Neural crest cell (in vitro differentiated cells): ENCODE data around the gene MSN. TPM values are rescaled to one million over a fixed set of nuclear protein-coding genes. Genes with fewer than 3 reads are reported as not detected.

Source experiments
- DNase-seq: peaks from one replicate; pipeline ENCODE4 v3.0.0; 2021; ENCODE audit warnings: low read depth, mixed read lengths, low spot score
- H3K27ac Mint-ChIP-seq: one replicate; pipeline ENCODE4 v1.8.0; 2021; ENCODE audit warnings: mild to moderate bottlenecking, mixed read lengths; ENCODE audit not compliant: unreplicated experiment
- H3K27me3 Mint-ChIP-seq: 2 replicates; pipeline ENCODE4 v1.8.0; 2021; ENCODE audit warnings: low read depth, mild to moderate bottlenecking, mixed read lengths
- H3K36me3 Mint-ChIP-seq: 2 replicates; pipeline ENCODE4 v1.8.0; 2021; ENCODE audit warnings: low read depth, mild to moderate bottlenecking, mixed read lengths
- H3K4me1 Mint-ChIP-seq: 2 replicates; pipeline ENCODE4 v1.8.0; 2021; ENCODE audit warnings: mixed read lengths
- H3K4me3 Mint-ChIP-seq: one replicate; pipeline ENCODE4 v1.8.0; 2021; ENCODE audit warnings: mild to moderate bottlenecking, mixed read lengths
- H3K9me3 Mint-ChIP-seq: 2 replicates; pipeline ENCODE4 v1.8.0; 2021; ENCODE audit warnings: mixed read lengths
- total RNA-seq: library from RNA; stranded (reverse); gene quantifications from 2 replicates; pipeline ENCODE4 v1.2.1, GENCODE V29; 2021
- TF ChIP-seq, protein P1 (sequence below): fragments of 200-600 bp; sonication (generic); conservative IDR thresholded peaks from 2 replicates; pipeline ENCODE4 v1.5.0; 2021; ENCODE audit warnings: antibody characterized with exemption, mild to moderate bottlenecking

The MSN gene
- total RNA-seq, 1 donor from 2014 or later, result 184 TPM

DNA sequence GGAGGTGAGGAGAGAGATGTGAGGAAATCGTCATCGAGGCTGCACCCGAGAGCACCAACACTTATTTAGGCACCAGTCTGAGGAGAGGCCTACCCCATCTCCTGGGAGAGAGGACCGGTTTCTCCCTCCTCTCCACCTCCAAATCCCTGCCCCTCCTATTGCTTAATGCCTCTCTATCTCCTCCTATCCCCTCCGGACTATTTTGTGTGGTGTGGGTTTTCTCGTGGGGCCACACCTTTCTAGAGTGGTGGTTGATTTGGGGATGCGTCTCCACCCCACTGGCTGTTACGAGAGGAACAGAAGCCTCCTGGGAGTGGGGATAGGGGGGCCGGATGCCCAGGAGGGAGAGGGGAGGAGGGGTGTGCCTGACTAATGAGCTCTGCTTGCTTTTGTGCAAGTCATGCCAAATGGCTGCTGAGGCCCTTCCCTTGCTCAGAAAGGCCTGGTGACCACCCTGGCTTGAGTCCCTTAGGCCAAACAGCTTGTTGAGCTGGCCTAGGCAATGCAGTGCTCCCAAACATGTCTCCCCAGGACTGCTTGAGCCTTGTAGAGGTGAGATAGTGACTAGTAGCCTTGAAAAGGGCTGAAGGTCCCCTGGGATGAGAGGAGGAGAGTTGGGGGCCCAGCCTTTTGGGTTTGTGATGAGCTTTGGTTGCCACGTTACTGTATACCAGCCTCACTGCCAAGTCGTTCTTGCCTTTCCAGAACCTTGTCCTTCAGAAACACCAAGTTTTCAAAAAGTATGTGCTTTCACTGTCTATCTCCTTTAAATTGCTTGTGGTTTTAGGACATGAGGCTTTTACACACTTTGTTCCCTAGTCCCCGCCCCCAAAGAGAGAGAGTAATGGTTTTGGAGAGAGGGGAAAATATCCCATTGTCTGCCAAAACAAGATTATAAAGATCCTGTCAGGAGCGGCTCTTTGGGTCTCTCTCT, 1.2 kb downstream of the MSN start:
- peak overlapping the region; percentile 99 for H3K27ac Mint-ChIP-seq
- H3K4me1 Mint-ChIP-seq, result peaks cover 44% of the 10 kb centered on the region
- TF ChIP-seq, protein P1, sequence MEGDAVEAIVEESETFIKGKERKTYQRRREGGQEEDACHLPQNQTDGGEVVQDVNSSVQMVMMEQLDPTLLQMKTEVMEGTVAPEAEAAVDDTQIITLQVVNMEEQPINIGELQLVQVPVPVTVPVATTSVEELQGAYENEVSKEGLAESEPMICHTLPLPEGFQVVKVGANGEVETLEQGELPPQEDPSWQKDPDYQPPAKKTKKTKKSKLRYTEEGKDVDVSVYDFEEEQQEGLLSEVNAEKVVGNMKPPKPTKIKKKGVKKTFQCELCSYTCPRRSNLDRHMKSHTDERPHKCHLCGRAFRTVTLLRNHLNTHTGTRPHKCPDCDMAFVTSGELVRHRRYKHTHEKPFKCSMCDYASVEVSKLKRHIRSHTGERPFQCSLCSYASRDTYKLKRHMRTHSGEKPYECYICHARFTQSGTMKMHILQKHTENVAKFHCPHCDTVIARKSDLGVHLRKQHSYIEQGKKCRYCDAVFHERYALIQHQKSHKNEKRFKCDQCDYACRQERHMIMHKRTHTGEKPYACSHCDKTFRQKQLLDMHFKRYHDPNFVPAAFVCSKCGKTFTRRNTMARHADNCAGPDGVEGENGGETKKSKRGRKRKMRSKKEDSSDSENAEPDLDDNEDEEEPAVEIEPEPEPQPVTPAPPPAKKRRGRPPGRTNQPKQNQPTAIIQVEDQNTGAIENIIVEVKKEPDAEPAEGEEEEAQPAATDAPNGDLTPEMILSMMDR, result no peak
- peaks cover 11% of the 10 kb centered on the region for H3K36me3 Mint-ChIP-seq
- H3K4me3 Mint-ChIP-seq, result peak overlapping the region; percentile 90
- H3K9me3 Mint-ChIP-seq, result no peaks in the 10 kb centered on the region
- DNase-seq, result peak; percentile 2
- no peaks in the 10 kb centered on the region for H3K27me3 Mint-ChIP-seq

- no peaks in the 10 kb centered on the region for H3K27me3 Mint-ChIP-seq
- DNase-seq, result no peak
- TF ChIP-seq, protein P1, result no peak
- peaks cover 15% of the 10 kb centered on the region for H3K36me3 Mint-ChIP-seq
- peaks cover 4% of the 10 kb centered on the region for H3K9me3 Mint-ChIP-seq
- peaks cover 52% of the 10 kb centered on the region for H3K4me1 Mint-ChIP-seq
- no peak overlapping the region for H3K27ac Mint-ChIP-seq
- H3K4me3 Mint-ChIP-seq, result peak overlapping the region; percentile 49
Measured at GRCh38 chrX:65671286-65671685, 3.8 kb downstream of the MSN start.

DNA sequence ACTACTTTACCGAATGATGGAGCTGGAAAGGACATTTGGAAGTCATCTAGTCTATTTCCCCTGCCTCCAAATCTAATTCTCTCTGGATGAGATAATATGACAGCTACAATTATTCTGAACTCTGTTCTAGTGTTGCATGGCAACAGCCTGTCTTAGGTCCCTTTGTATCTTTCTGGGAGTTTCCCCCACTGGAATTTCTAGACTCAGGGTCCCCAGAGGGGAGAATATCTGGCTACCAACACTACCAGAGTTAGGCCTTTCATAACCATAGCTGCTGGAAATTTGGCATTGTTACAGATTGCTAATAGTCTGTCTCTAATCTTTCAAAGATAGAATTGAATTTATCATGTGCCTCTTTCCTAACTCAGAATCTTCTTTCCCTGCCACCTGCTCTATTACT, 4.5 kb downstream of the MSN start:
- Mint-ChIP-seq H3K4me3 (peak overlapping the region; percentile 49), H3K9me3 (peaks cover 4% of the 10 kb centered on the region)
- no peak for DNase-seq

GRCh38 chrX:65673857-65674203, 6.4 kb downstream of the MSN start:
- H3K36me3 Mint-ChIP-seq, result peaks cover 15% of the 10 kb centered on the region
- no peak overlapping the region for H3K27ac Mint-ChIP-seq
- no peaks in the 10 kb centered on the region for H3K27me3 Mint-ChIP-seq
- H3K4me3 Mint-ChIP-seq, result no peak overlapping the region
- peaks cover 43% of the 10 kb centered on the region for H3K4me1 Mint-ChIP-seq
- TF ChIP-seq, protein P1, result no peak
- DNase-seq, result no peak
- H3K9me3 Mint-ChIP-seq, result peaks cover 4% of the 10 kb centered on the region

More for the DNA sequence above, 4.5 kb downstream of the MSN start:
- Mint-ChIP-seq H3K36me3 (peaks cover 15% of the 10 kb centered on the region), H3K27me3 (no peaks in the 10 kb centered on the region), H3K4me1 (peaks cover 48% of the 10 kb centered on the region), H3K27ac (peak overlapping the region; percentile 35)
- TF ChIP-seq, protein P1, result no peak

- Mint-ChIP-seq H3K27ac (no peak overlapping the region), H3K27me3 (no peaks in the 10 kb centered on the region), H3K36me3 (peaks cover 15% of the 10 kb centered on the region), H3K4me3 (no peak overlapping the region), H3K9me3 (peaks cover 4% of the 10 kb centered on the region), H3K4me1 (peaks cover 38% of the 10 kb centered on the region)
- no peak for DNase-seq
- TF ChIP-seq, protein P1, result no peak
Measured at GRCh38 chrX:65674204-65674893, 6.9 kb downstream of the MSN start.
